Activated CD8-positive, alpha-beta memory T cell treated with anti-CD3 and anti-CD28 coated beads, Interleukin-2, amount 50 U/mL, for 24 hours (primary cell): ENCODE measurements around the gene TOX3.

Source experiments
- DNase-seq: peaks from one replicate; pipeline ENCODE4 v3.0.0-alpha.2; 2020; ENCODE audit errors: extremely low read depth

Gene TOX3

GRCh38 chr16:52398021-52398420, 148.9 kb downstream of the TOX3 start:
- DNase-seq: no peak

GRCh38 chr16:52393448-52393847, 153.5 kb downstream of the TOX3 start:
- DNase-seq: no peak

GRCh38 chr16:52389045-52389444, 157.9 kb downstream of the TOX3 start:
- DNase-seq: no peak
